HepG2 (cell line): ENCODE results near the gene GRK3. TPM values are rescaled to one million over a fixed set of nuclear protein-coding genes. Genes with fewer than 3 reads are reported as not detected.
A peak's percentile ranks its signal among the peaks of the same experiment; 100 is the strongest.

Experiments
- ATAC-seq: fragments of 200-7000 bp; cut with Tn5 transposase; 3 replicates; pipeline ENCODE4 v1.9.1; 2020; ENCODE audit warnings: mild to moderate bottlenecking, moderate library complexity
- BruUV-seq: library from RNA; stranded (reverse); fragments of 400-500 nt; replicated peaks from 2 replicates; lab custom pipeline; 2021; lab: Mats Ljungman, UMichigan
- CTCF ChIA-PET: fragments of 300-600 bp; formaldehyde crosslinking; extraction: SDS; loops from one replicate; lab custom pipeline; 2021; ENCODE audit warnings: low total read pairs, inconsistent platforms, low intra/inter-chr PET ratio; lab: Yijun Ruan, JAX
- POLR2A ChIA-PET: fragments of 350-600 bp; sonication (Branson Sonifier 250); formaldehyde crosslinking; loops from one replicate; lab custom pipeline; 2020; ENCODE audit warnings: antibody characterized with exemption, inconsistent platforms; lab: Yijun Ruan, JAX
- DNase-seq: peaks from one replicate; pipeline ENCODE4 v3.0.0-alpha.2; 2015; ENCODE audit warnings: low spot score
- FAIRE-seq: peaks from 3 replicates; lab custom pipeline; 2011; peaks lifted over from hg19 to GRCh38; lab: Jason Lieb, UNC
- H2AFZ ChIP-seq: one replicate; pipeline ENCODE4 v1.6.1; 2011; ENCODE audit warnings: low read length, inconsistent platforms
- H3K27ac ChIP-seq: fragments of 300-600 bp; 3 replicates; pipeline ENCODE4 v1.8.0; 2011; ENCODE audit warnings: mixed run types, mild to moderate bottlenecking, mixed read lengths, low read length, inconsistent platforms; ENCODE audit not compliant: insufficient read depth; ENCODE audit errors: extremely low read length
- H3K27me3 ChIP-seq, 2 experiments: fragments of 200-600 bp in 1 of 2; 2 replicates in 1 of 2; 3 replicates in 1 of 2; pipeline versions ENCODE4 v1.6.0 to v1.8.0; 2011; ENCODE audit warnings: low read length in 2 of 2, mild to moderate bottlenecking in 2 of 2, moderate library complexity in 2 of 2, inconsistent platforms in 1 of 2; ENCODE audit not compliant: insufficient read depth in 2 of 2, control insufficient read depth in 1 of 2
- H3K36me3 ChIP-seq, 2 experiments: fragments of 200-600 bp in 1 of 2; replicated peaks in 1 of 2; 2 replicates in 1 of 2; 3 replicates in 1 of 2; pipeline versions ENCODE4 v1.5.1 to v1.8.0; 2011; ENCODE audit warnings: low read length in 2 of 2, inconsistent platforms in 1 of 2; ENCODE audit not compliant: insufficient read depth in 2 of 2, control insufficient read depth in 1 of 2
- H3K4me1 ChIP-seq: 2 replicates; pipeline ENCODE4 v1.5.1; 2012; ENCODE audit warnings: low read length, inconsistent platforms; ENCODE audit not compliant: insufficient read depth
- H3K4me2 ChIP-seq: 2 replicates; pipeline ENCODE4 v1.6.0; 2011; ENCODE audit warnings: low read depth, low read length, inconsistent platforms
- H3K4me3 ChIP-seq, 3 experiments: fragments of 200-600 bp in 1 of 3; sonication (generic), shearing (Covaris generic) in 1 of 3; replicated peaks in 1 of 3; 2 replicates each; pipeline ENCODE4 v1.5.1; 2011 to 2016; ENCODE audit warnings: low read length in 3 of 3, inconsistent platforms in 2 of 3, low read depth in 2 of 3, mild to moderate bottlenecking in 2 of 3, control low read depth in 1 of 3, mixed read lengths in 1 of 3; ENCODE audit not compliant: insufficient read depth in 1 of 3
- H3K79me2 ChIP-seq: one replicate; pipeline ENCODE4 v1.6.1; 2011; ENCODE audit warnings: low read length, inconsistent platforms; ENCODE audit not compliant: insufficient read depth
- H3K9ac ChIP-seq: 2 replicates; pipeline ENCODE4 v1.6.0; 2011; ENCODE audit warnings: mild to moderate bottlenecking, low read depth, low read length, inconsistent platforms; ENCODE audit not compliant: insufficient read depth
- H3K9me3 ChIP-seq: 2 replicates; pipeline ENCODE4 v1.5.1; 2012; ENCODE audit warnings: mild to moderate bottlenecking, low read length
- H4K20me1 ChIP-seq: 2 replicates; pipeline ENCODE4 v1.6.0; 2011; ENCODE audit warnings: inconsistent platforms, mild to moderate bottlenecking, low read length, moderate library complexity; ENCODE audit not compliant: insufficient read depth
- EP300 ChIP-seq, 3 experiments: sonication (generic) in 1 of 3; formaldehyde crosslinking in 1 of 3; IDR thresholded peaks; 2 replicates each; pipeline versions ENCODE4 v1.5.1 to v1.6.1; 2011 to 2020; ENCODE audit warnings: low read depth in 2 of 3, low read length in 2 of 3, borderline replicate concordance in 1 of 3, improper control_type of control experiment in 1 of 3, mild to moderate bottlenecking in 1 of 3, missing genetic modification reagents in 1 of 3, moderate library complexity in 1 of 3
- KIAA2018 ChIP-seq: sonication (generic); formaldehyde crosslinking; IDR thresholded peaks from 2 replicates; pipeline ENCODE4 v1.5.0; 2020; ENCODE audit warnings: mild to moderate bottlenecking, missing genetic modification reagents, borderline replicate concordance
- MED1 ChIP-seq: sonication (generic); formaldehyde crosslinking; IDR thresholded peaks from 2 replicates; pipeline ENCODE4 v1.4.0; 2020; ENCODE audit warnings: missing genetic modification reagents
- MYC ChIP-seq: sonication (generic); formaldehyde crosslinking; IDR thresholded peaks from 2 replicates; pipeline ENCODE4 v1.9.0; 2021; ENCODE audit warnings: missing genetic modification reagents, borderline replicate concordance
- NFKB2 ChIP-seq: sonication (generic); formaldehyde crosslinking; IDR thresholded peaks from 2 replicates; pipeline ENCODE4 v1.4.0; 2020; ENCODE audit warnings: missing genetic modification reagents, borderline replicate concordance
- PPARG ChIP-seq: conservative IDR thresholded peaks from 2 replicates; pipeline ENCODE4 v1.6.1; 2016; ENCODE audit warnings: missing biosample characterization, missing genetic modification reagents
- RBM22 ChIP-seq: fragments of 200-400 bp; formaldehyde crosslinking; optimal IDR thresholded peaks from 2 replicates; pipeline ENCODE3; 2017; ENCODE audit warnings: mild to moderate bottlenecking, low read length, moderate library complexity
- SMARCC2 ChIP-seq: fragments of 450-650 bp; IDR thresholded peaks from 2 replicates; pipeline ENCODE4 v1.6.1; 2017; ENCODE audit warnings: antibody characterized with exemption, mild to moderate bottlenecking
- TBX2 ChIP-seq: sonication (generic); formaldehyde crosslinking; IDR thresholded peaks from 2 replicates; pipeline ENCODE4 v1.5.0; 2020; ENCODE audit warnings: missing genetic modification reagents, mild to moderate bottlenecking, borderline replicate concordance
- ZFAT ChIP-seq: sonication (generic); formaldehyde crosslinking; conservative IDR thresholded peaks from 2 replicates; pipeline ENCODE4 v1.8.1; 2023; ENCODE audit warnings: missing genetic modification reagents, inconsistent platforms
- ZNF329 ChIP-seq: sonication (generic); formaldehyde crosslinking; IDR thresholded peaks from 2 replicates; pipeline ENCODE4 v1.9.0; 2021; ENCODE audit warnings: low read depth, mild to moderate bottlenecking, missing genetic modification reagents
- ZNF740 ChIP-seq: sonication (generic); formaldehyde crosslinking; IDR thresholded peaks from 2 replicates; pipeline ENCODE4 v1.4.0; 2020; ENCODE audit warnings: missing genetic modification reagents
- ZNF792 ChIP-seq: IDR thresholded peaks from 2 replicates; pipeline ENCODE4 v1.6.1; 2016
- WGBS: methylation state at CpG from one replicate; pipeline ENCODE4 v1.1.6; 2017; ENCODE audit warnings: low lambda C conversion rate; 5-methylcytosine and 5-hydroxymethylcytosine counted together
- in situ Hi-C: cut with HindIII; loops from 2 replicates; pipeline ENCODE4 v1.10.0; 2017; ENCODE audit warnings: low pct_unique_long_range_greater_than_20kb; ENCODE audit not compliant: extremely low pct_ligation_motif_present
- intact Hi-C: fragments of 100-400 bp; cut with micrococcal nuclease; formaldehyde crosslinking; loops from one replicate; pipeline ENCODE4 v1.10.0; 2022; ENCODE audit not compliant: unreplicated experiment
- polyA plus RNA-seq, 8 experiments: library from polyadenylated mRNA; depleted of rRNA in 3 of 8; stranded (reverse) in 7 of 8; unstranded in 1 of 8; fragments of >200 nt; fragmentation: Illumina TruSeq in 4 of 8; extraction: Trizol in 4 of 8; gene quantifications; 2 replicates each; pipeline versions ENCODE4 v1.2.1 to v1.2.3, GENCODE V29; 2011 to 2016; ENCODE audit warnings: low read depth in 4 of 8, missing spikeins in 1 of 8, mixed read lengths in 1 of 8; ENCODE audit not compliant: insufficient read depth in 1 of 8
- total RNA-seq, 5 experiments: library from RNA; depleted of rRNA; stranded (reverse); fragments of >200 nt; fragmentation: Illumina TruSeq; extraction: Trizol; gene quantifications; 2 replicates each; pipeline ENCODE4 v1.2.3, GENCODE V29; 2016; ENCODE audit warnings: low read depth in 1 of 5
- TF ChIP-seq, protein P1 (sequence below): sonication (generic); formaldehyde crosslinking; IDR thresholded peaks from 2 replicates; pipeline ENCODE4 v1.4.0; 2020; ENCODE audit warnings: mild to moderate bottlenecking, missing genetic modification reagents
- TF ChIP-seq, protein P2 (sequence below): sonication (generic); formaldehyde crosslinking; IDR thresholded peaks from 2 replicates; pipeline ENCODE4 v1.5.1; 2020; ENCODE audit warnings: missing genetic modification reagents, mild to moderate bottlenecking, borderline replicate concordance

Gene GRK3
- total and polyA plus RNA-seq, 2 of the 13 experiments (the other 11 are each of a cell fraction or from before 2014, with no cell fraction given) = 8.5 to 16.7 TPM

DNA sequence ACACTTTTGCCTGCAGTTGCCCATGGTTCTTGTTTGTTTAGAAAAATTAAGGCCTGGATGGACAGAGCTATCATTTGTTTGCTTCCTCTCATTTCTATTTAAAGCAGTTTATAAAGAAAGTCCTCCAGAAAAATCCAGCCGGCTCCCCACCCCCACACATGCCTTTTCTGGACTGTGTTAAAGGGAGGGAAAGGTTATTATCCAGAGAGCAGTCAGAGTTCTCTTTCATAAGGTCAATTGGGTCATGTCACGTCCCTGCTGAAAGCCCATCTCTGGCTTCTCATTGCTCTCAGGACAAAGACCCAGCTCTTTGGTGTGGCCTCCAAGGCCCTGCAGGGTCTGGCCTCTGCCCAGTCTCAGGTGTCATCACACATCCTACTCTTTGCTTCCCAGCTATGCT, 9.8 kb upstream of the GRK3 start:
- no TSS peak for BruUV-seq
- FAIRE-seq (no peak), ATAC-seq (peak; percentile 70), DNase-seq (no peak)
- no peaks in the 10 kb centered on the region for H3K9me3 ChIP-seq
- POLR2A ChIA-PET = interaction anchor here (1.6 kb wide), 1 partner anchor 9 kb away, joined by 5 read pairs; no protein-coding TSS in a partner anchor
- H3K79me2 ChIP-seq = no peaks in the 10 kb centered on the region
- peaks cover 0 to 1% of the 10 kb centered on the region in 2 experiments; a peak in 1 of 5 replicates for H3K27me3 ChIP-seq
- WGBS = 0% methylated on average over 2 of the region's 2 CpGs
- H3K36me3 ChIP-seq = no peaks in the 10 kb centered on the region
- peak overlapping the region; percentile 21 for H3K27ac ChIP-seq
- peaks cover 20% of the 10 kb centered on the region for H3K4me1 ChIP-seq
- no peak overlapping the region for H3K4me3 ChIP-seq
- no peak overlapping the region for H2AFZ ChIP-seq
- H3K9ac ChIP-seq = no peak overlapping the region
- H3K4me2 ChIP-seq = peak overlapping the region; percentile 51
- H4K20me1 ChIP-seq = no peaks in the 10 kb centered on the region
- intact Hi-C loops = no loop called here
- CTCF ChIA-PET = no interaction called here
- in situ Hi-C loops = no loop called here
- TF ChIP-seq ZNF329 (CRISPR knock-in tag) (no peak), RBM22 (no peak), ZNF792 (no peak), ZNF740 (no peak), TBX2 (CRISPR knock-in tag) (0 out of 2 replicates have a peak, but pooled peaks have one; percentile 6), ZFAT (no peak), MED1 (CRISPR knock-in tag) (0 out of 2 replicates have a peak, but pooled peaks have one; percentile 1), SMARCC2 (no peak), PPARG (CRISPR knock-in tag) (0 out of 2 replicates have a peak, but pooled peaks have one; percentile 37), EP300 (IDR thresholded peaks at IDR 0.05; ENCODE audit: low read depth in 2 of 2, low read length in 2 of 2) (0 out of 4 replicates have a peak, but pooled peaks of 1 of the 2 experiments have one; percentile 2), EP300 (CRISPR knock-in tag; IDR thresholded peaks at IDR 0.05; ENCODE audit: borderline replicate concordance) (no peak), KIAA2018 (no peak), MYC (CRISPR knock-in tag) (no peak), NFKB2 (CRISPR knock-in tag) (no peak)
- TF ChIP-seq, protein P1, sequence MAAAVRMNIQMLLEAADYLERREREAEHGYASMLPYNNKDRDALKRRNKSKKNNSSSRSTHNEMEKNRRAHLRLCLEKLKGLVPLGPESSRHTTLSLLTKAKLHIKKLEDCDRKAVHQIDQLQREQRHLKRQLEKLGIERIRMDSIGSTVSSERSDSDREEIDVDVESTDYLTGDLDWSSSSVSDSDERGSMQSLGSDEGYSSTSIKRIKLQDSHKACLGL (CRISPR knock-in tag) = no peak
- TF ChIP-seq, protein P2, sequence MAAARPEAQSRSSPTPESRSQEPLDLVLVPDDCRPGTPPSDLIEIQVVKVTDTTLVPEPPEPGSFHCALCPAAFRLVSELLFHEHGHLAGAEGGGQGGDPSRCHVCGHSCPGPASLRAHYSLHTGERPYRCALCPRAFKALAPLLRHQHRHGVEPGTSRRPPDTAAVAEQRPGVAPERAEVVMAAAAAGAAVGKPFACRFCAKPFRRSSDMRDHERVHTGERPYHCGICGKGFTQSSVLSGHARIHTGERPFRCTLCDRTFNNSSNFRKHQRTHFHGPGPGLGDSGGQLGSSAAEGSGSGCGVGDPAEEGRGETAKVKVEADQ (CRISPR knock-in tag) = no peak
